ENCODE results near the gene PERM1. TPM values are rescaled to one million over a fixed set of nuclear protein-coding genes. Genes with fewer than 3 reads are reported as not detected.

PERM1 gene
- total and polyA plus RNA-seq, 2 experiments from 2014 or later = 0.77 to 1.0 TPM

- no peak overlapping the region for H3K27ac ChIP-seq
- H3K9me3 ChIP-seq (ENCODE audit: low read depth) = no peaks in the 10 kb centered on the region
- peaks cover 8% of the 10 kb centered on the region for H3K4me1 ChIP-seq (ENCODE audit: low read depth)
- H3K36me3 ChIP-seq = no peaks in the 10 kb centered on the region
- no peak for TF ChIP-seq CTCF (IDR thresholded peaks at IDR 0.05; ENCODE audit: low read depth, low read length)
- H3K4me3 ChIP-seq = no peak overlapping the region
- peak in 1 of 2 donors; percentile 44 for DNase-seq (ENCODE audit: low read depth in 1 of 2, low spot score in 1 of 2)
- H3K27me3 ChIP-seq = no peaks in the 10 kb centered on the region
These were observed 43.1 kb upstream of the PERM1 start for GRCh38 chr1:1024771-1025699.

GRCh38 chr1:1024149-1024770 lies 42.4 kb upstream of the PERM1 start:
- H3K4me3 ChIP-seq = no peak overlapping the region
- TF ChIP-seq CTCF (IDR thresholded peaks at IDR 0.05; ENCODE audit: low read depth, low read length) = no peak
- H3K36me3 ChIP-seq = no peaks in the 10 kb centered on the region
- peaks cover 8% of the 10 kb centered on the region for H3K4me1 ChIP-seq (ENCODE audit: low read depth)
- no peaks in the 10 kb centered on the region for H3K9me3 ChIP-seq (ENCODE audit: low read depth)
- H3K27ac ChIP-seq = no peak overlapping the region
- no peak for DNase-seq (ENCODE audit: low read depth in 1 of 2, low spot score in 1 of 2)
- no peaks in the 10 kb centered on the region for H3K27me3 ChIP-seq

- Histone ChIP-seq H3K27ac (no peak overlapping the region), H3K4me3 (no peak overlapping the region), H3K9me3 (ENCODE audit: low read depth) (no peaks in the 10 kb centered on the region), H3K4me1 (ENCODE audit: low read depth) (peaks cover 8% of the 10 kb centered on the region), H3K27me3 (no peaks in the 10 kb centered on the region), H3K36me3 (no peaks in the 10 kb centered on the region)
- no peak for TF ChIP-seq CTCF (IDR thresholded peaks at IDR 0.05; ENCODE audit: low read depth, low read length)
- DNase-seq (ENCODE audit: low read depth in 1 of 2, low spot score in 1 of 2) = no peak
These were observed 41.8 kb upstream of the PERM1 start for GRCh38 chr1:1023700-1024099.

- no peak for TF ChIP-seq CTCF (IDR thresholded peaks at IDR 0.05; ENCODE audit: low read depth, low read length)
- no peak overlapping the region for H3K4me3 ChIP-seq
- H3K27ac ChIP-seq = no peak overlapping the region
- no peaks in the 10 kb centered on the region for H3K36me3 ChIP-seq
- no peaks in the 10 kb centered on the region for H3K27me3 ChIP-seq
- DNase-seq (ENCODE audit: low read depth in 1 of 2, low spot score in 1 of 2) = no peak
- peaks cover 8% of the 10 kb centered on the region for H3K4me1 ChIP-seq (ENCODE audit: low read depth)
- H3K9me3 ChIP-seq (ENCODE audit: low read depth) = no peaks in the 10 kb centered on the region
These were observed 40.6 kb upstream of the PERM1 start for GRCh38 chr1:1022302-1023009.

GRCh38 chr1:1021920-1022259 lies 40.0 kb upstream of the PERM1 start:
- no peak for DNase-seq (ENCODE audit: low read depth in 1 of 2, low spot score in 1 of 2)
- no peaks in the 10 kb centered on the region for H3K9me3 ChIP-seq (ENCODE audit: low read depth)
- H3K4me1 ChIP-seq (ENCODE audit: low read depth) = peaks cover 8% of the 10 kb centered on the region
- no peaks in the 10 kb centered on the region for H3K36me3 ChIP-seq
- H3K4me3 ChIP-seq = no peak overlapping the region
- TF ChIP-seq CTCF (IDR thresholded peaks at IDR 0.05; ENCODE audit: low read depth, low read length) = no peak
- no peak overlapping the region for H3K27ac ChIP-seq
- H3K27me3 ChIP-seq = no peaks in the 10 kb centered on the region
